ENCODE measurements around the gene MINDY4. TPM values are rescaled to one million over a fixed set of nuclear protein-coding genes. Genes with fewer than 3 reads are reported as not detected.
"Not testable (repeated sequence)": the region's sequence is repeated elsewhere in the genome, so short reads cannot be mapped to it uniquely, and the experiment has no call there.

MINDY4 gene
- total RNA-seq, 2 donors from 2014 or later: 5.4 to 8.8 TPM

GRCh38 chr7:30826181-30826580 lies 55.0 kb downstream of the MINDY4 start:
- no peaks in the 10 kb centered on the region for H3K4me1 ChIP-seq
- no peak overlapping the region for H3K27ac ChIP-seq
- H3K27me3 ChIP-seq: no peaks in the 10 kb centered on the region
- DNase-seq (ENCODE audit: low spot score): no peak
- no peak for TF ChIP-seq CTCF (IDR thresholded peaks at IDR 0.05)
- H3K4me3 ChIP-seq: no peak overlapping the region
- no peaks in the 10 kb centered on the region for H3K36me3 ChIP-seq
- no peaks in the 10 kb centered on the region for H3K9me3 ChIP-seq

GRCh38 chr7:30828591-30828990 lies 57.4 kb downstream of the MINDY4 start:
- H3K9me3 ChIP-seq: no peaks in the 10 kb centered on the region
- no peak for DNase-seq (ENCODE audit: low spot score)
- TF ChIP-seq CTCF (IDR thresholded peaks at IDR 0.05): no peak
- H3K4me3 ChIP-seq: no peak overlapping the region
- H3K27me3 ChIP-seq: no peaks in the 10 kb centered on the region
- no peaks in the 10 kb centered on the region for H3K36me3 ChIP-seq
- H3K27ac ChIP-seq: no peak overlapping the region
- H3K4me1 ChIP-seq: no peaks in the 10 kb centered on the region

GRCh38 chr7:30829471-30829870 lies 58.3 kb downstream of the MINDY4 start:
- no peak for DNase-seq (ENCODE audit: low spot score)

GRCh38 chr7:30831227-30831626 lies 60.0 kb downstream of the MINDY4 start:
- no peaks in the 10 kb centered on the region for H3K9me3 ChIP-seq
- no peak for DNase-seq (ENCODE audit: low spot score)
- no peak for TF ChIP-seq CTCF (IDR thresholded peaks at IDR 0.05)

More at GRCh38 chr7:30829471-30829870, 58.3 kb downstream of the MINDY4 start:
- no peaks in the 10 kb centered on the region for H3K36me3 ChIP-seq
- no peak overlapping the region for H3K27ac ChIP-seq
- H3K4me1 ChIP-seq: no peaks in the 10 kb centered on the region
- H3K4me3 ChIP-seq: no peak overlapping the region
- H3K9me3 ChIP-seq: no peaks in the 10 kb centered on the region
- TF ChIP-seq CTCF (IDR thresholded peaks at IDR 0.05): no peak
- no peaks in the 10 kb centered on the region for H3K27me3 ChIP-seq

GRCh38 chr7:30831936-30832335 lies 60.7 kb downstream of the MINDY4 start:
- H3K36me3 ChIP-seq: no peaks in the 10 kb centered on the region
- TF ChIP-seq CTCF (IDR thresholded peaks at IDR 0.05): no peak
- DNase-seq (ENCODE audit: low spot score): no peak

More at GRCh38 chr7:30831227-30831626, 60.0 kb downstream of the MINDY4 start:
- Histone ChIP-seq H3K4me3 (no peak overlapping the region), H3K36me3 (no peaks in the 10 kb centered on the region), H3K4me1 (no peaks in the 10 kb centered on the region), H3K27me3 (no peaks in the 10 kb centered on the region), H3K27ac (no peak overlapping the region)

GRCh38 chr7:30834017-30834674 lies 62.9 kb downstream of the MINDY4 start:
- DNase-seq (ENCODE audit: low spot score): peak; percentile 36
- H3K27me3 ChIP-seq, H3K4me3 ChIP-seq: not testable (repeated sequence)

More at GRCh38 chr7:30831936-30832335, 60.7 kb downstream of the MINDY4 start:
- Histone ChIP-seq H3K9me3 (no peaks in the 10 kb centered on the region), H3K4me3 (no peak overlapping the region), H3K27ac (no peak overlapping the region), H3K4me1 (no peaks in the 10 kb centered on the region), H3K27me3 (no peaks in the 10 kb centered on the region)

More at GRCh38 chr7:30834017-30834674, 62.9 kb downstream of the MINDY4 start:
- H3K27ac ChIP-seq, H3K9me3 ChIP-seq, H3K4me1 ChIP-seq, H3K36me3 ChIP-seq: not testable (repeated sequence)

All from right atrium auricular region (tissue), 2 donors.